Adrenal gland (tissue), 12 donors: ENCODE measurements around the gene TMEM11. TPM values are rescaled to one million over a fixed set of nuclear protein-coding genes. Genes with fewer than 3 reads are reported as not detected.

Experiments
- DNase-seq, 7 donors: peaks; one replicate each; pipeline ENCODE4 v3.0.0-alpha.2; 2019 to 2020
- H3K27ac ChIP-seq, 5 donors: fragments of 200-600 bp; sonication (generic) in 4 of 5; 1 replicate in 3 of 5; 2 replicates in 2 of 5; pipeline versions ENCODE4 v1.5.1 to v1.8.0; 2016 to 2020; ENCODE audit warnings: mild to moderate bottlenecking in 1 of 5
- H3K27me3 ChIP-seq: fragments of 200-600 bp; 2 replicates; pipeline ENCODE4 v1.8.0; 2021
- H3K36me3 ChIP-seq, 2 donors: fragments of 200-600 bp; replicated peaks in 1 of 2; 1 replicate in 1 of 2; 2 replicates in 1 of 2; pipeline versions ENCODE4 v1.5.1 to v1.8.0; 2018 to 2022
- H3K4me1 ChIP-seq, 2 donors: fragments of 200-600 bp; replicated peaks in 1 of 2; 1 replicate in 1 of 2; 2 replicates in 1 of 2; pipeline versions ENCODE4 v1.5.1 to v1.8.0; 2018 to 2021
- H3K4me3 ChIP-seq, 4 donors: fragments of 200-600 bp; sonication (generic) in 3 of 4; one replicate each; pipeline ENCODE4 v1.5.1; 2016 to 2018
- H3K9me3 ChIP-seq, 3 donors: fragments of 200-600 bp; sonication (generic) in 1 of 3; replicated peaks in 1 of 3; 1 replicate in 2 of 3; 2 replicates in 1 of 3; pipeline versions ENCODE4 v1.5.1 to v1.8.0; 2016 to 2021
- CTCF ChIP-seq, 6 experiments: fragments of 450-650 bp in 4 of 6; fragments of 200-600 bp in 2 of 6; sonication (generic) in 1 of 6; IDR thresholded peaks; 1 replicate in 5 of 6; 2 replicates in 1 of 6; pipeline versions ENCODE4 v1.5.1 to v1.8.0; 2016 to 2021; ENCODE audit warnings: antibody characterized with exemption in 6 of 6, mild to moderate bottlenecking in 2 of 6, moderate library complexity in 1 of 6
- POLR2A ChIP-seq, 2 donors: fragments of 450-650 bp; IDR thresholded peaks; one replicate each; pipeline ENCODE4 v1.6.1; 2017; ENCODE audit warnings: antibody characterized with exemption in 2 of 2, mild to moderate bottlenecking in 2 of 2, moderate library complexity in 1 of 2
- WGBS, 4 donors: extraction: QIAGEN DNeasy Blood & Tissue Kit in 2 of 4; methylation state at CpG; one replicate each; pipeline versions ENCODE4 v1.1.5 to v1.1.7; 2013 to 2017; 5-methylcytosine and 5-hydroxymethylcytosine counted together
- intact Hi-C, 2 donors: fragments of 100-400 bp; cut with DNase I; formaldehyde crosslinking; loops; one replicate each; pipeline versions ENCODE4 v1.14.1 to v1.15.0; 2022 to 2023
- polyA plus RNA-seq, 3 donors: library from polyadenylated mRNA; stranded (reverse); fragments of 200-250 nt in 2 of 3; fragments of 350-450 nt in 1 of 3; fragmentation: Illumina TruSeq in 1 of 3; extraction: RNeasy Lipid Tissue Mini Kit (QIAGEN cat#74804) in 1 of 3; gene quantifications; one replicate each; pipeline ENCODE4 v1.2.3, GENCODE V29; 2013 to 2014
- total RNA-seq, 9 donors: library from RNA; depleted of rRNA in 4 of 9; stranded (reverse); fragments of >200 nt in 4 of 9; fragments of 120-200 nt in 1 of 9; fragmentation: NEBNext Ultra II Directional in 1 of 9; extraction: Animal tissue kit (Norgen Biotek cat#: 25700) in 1 of 9; gene quantifications; one replicate each; pipeline versions ENCODE4 v1.1.0 to v1.2.4, GENCODE V29; 2013 to 2023
- donor health status: healthy with polysubstance abuse.
- donor health status: Bipolar disorder and iron deficiency.
- donor health status: DM: yes; HTN: yes; CAD: no.
- donor health status: DM: no; HTN: no; CAD: no.
- donor health status: DM: no; HTN: no; CAD: no.
- donor health status: DM: yes; HTN: yes; CAD: no.

The TMEM11 gene
- total and polyA plus RNA-seq, 12 donors = 12.4 to 75.8 (median 25.4) TPM

- H3K9me3 ChIP-seq = no peaks in the 10 kb centered on the region
- no peaks in the 10 kb centered on the region for H3K27me3 ChIP-seq
- 59 to 75% (median 67%) methylated on average over 7 of the region's 7 CpGs for WGBS, 4 donors
- no peak overlapping the region for H3K27ac ChIP-seq
- no peak for DNase-seq
- no peaks in the 10 kb centered on the region for H3K36me3 ChIP-seq
- intact Hi-C loops = no loop called here
- no peaks in the 10 kb centered on the region for H3K4me1 ChIP-seq
- no peak overlapping the region for H3K4me3 ChIP-seq
- TF ChIP-seq CTCF (IDR thresholded peaks at IDR 0.05) (no peak), POLR2A (IDR thresholded peaks at IDR 0.05) (no peak)
Observed at GRCh38 chr17:21233581-21234347, 19.8 kb upstream of the TMEM11 start.

GRCh38 chr17:21232033-21232749 lies 18.2 kb upstream of the TMEM11 start:
- intact Hi-C loops = no loop called here
- Histone ChIP-seq H3K4me1 (no peaks in the 10 kb centered on the region), H3K27ac (no peak overlapping the region), H3K36me3 (no peaks in the 10 kb centered on the region), H3K4me3 (no peak overlapping the region), H3K27me3 (no peaks in the 10 kb centered on the region), H3K9me3 (no peaks in the 10 kb centered on the region)
- DNase-seq = no peak
- WGBS, 4 donors = 88 to 95% (median 91%) methylated on average over 4 of the region's 4 CpGs
- TF ChIP-seq POLR2A (IDR thresholded peaks at IDR 0.05) (no peak), CTCF (IDR thresholded peaks at IDR 0.05) (no peak)

- H3K27ac ChIP-seq = no peak overlapping the region
- no peaks in the 10 kb centered on the region for H3K27me3 ChIP-seq
- H3K4me3 ChIP-seq = no peak overlapping the region
- intact Hi-C loops = no loop called here
- no peaks in the 10 kb centered on the region for H3K4me1 ChIP-seq
- WGBS, 4 donors = 75 to 91% (median 86%) methylated on average over 6 of the region's 6 CpGs
- no peak for TF ChIP-seq POLR2A (IDR thresholded peaks at IDR 0.05)
- no peak for TF ChIP-seq CTCF (IDR thresholded peaks at IDR 0.05)
- no peaks in the 10 kb centered on the region for H3K9me3 ChIP-seq
- DNase-seq = no peak
- H3K36me3 ChIP-seq = no peaks in the 10 kb centered on the region
Observed at GRCh38 chr17:21231533-21231932, 17.6 kb upstream of the TMEM11 start.

- Histone ChIP-seq H3K27ac (no peak overlapping the region), H3K4me3 (no peak overlapping the region), H3K36me3 (no peaks in the 10 kb centered on the region), H3K9me3 (no peaks in the 10 kb centered on the region), H3K27me3 (no peaks in the 10 kb centered on the region), H3K4me1 (no peaks in the 10 kb centered on the region)
- 73 to 88% (median 80%) methylated on average over 2 of the region's 2 CpGs for WGBS, 4 donors
- no peak for DNase-seq
- TF ChIP-seq POLR2A (IDR thresholded peaks at IDR 0.05) = no peak
- TF ChIP-seq CTCF (IDR thresholded peaks at IDR 0.05) = no peak
- intact Hi-C loops = no loop called here
Observed at GRCh38 chr17:21228845-21229244, 14.9 kb upstream of the TMEM11 start.
